HCT116 (cell line): ENCODE data around the gene ARHGEF1. TPM values are rescaled to one million over a fixed set of nuclear protein-coding genes. Genes with fewer than 3 reads are reported as not detected.

Source experiments
- ATAC-seq: fragments of 200-7000 bp; cut with Tn5 transposase; 2 replicates; pipeline ENCODE4 v1.9.1; 2020; ENCODE audit warnings: mild to moderate bottlenecking, moderate library complexity
- BruUV-seq: library from RNA; stranded (reverse); fragments of 400-500 nt; replicated peaks from 2 replicates; lab custom pipeline; 2021; lab: Mats Ljungman, UMichigan
- CTCF ChIA-PET: fragments of 300-600 bp; sonication (Branson Sonifier 250); formaldehyde crosslinking; loops from one replicate; lab custom pipeline; 2021; ENCODE audit warnings: antibody characterized with exemption; lab: Charles Lee
- POLR2A ChIA-PET: fragments of 300-600, 350-600 bp; sonication (Branson Sonifier 250); formaldehyde crosslinking; loops from one replicate; lab custom pipeline; 2021; ENCODE audit warnings: antibody characterized with exemption; lab: Charles Lee
- RAD21 ChIA-PET, 2 experiments: fragments of 300-600 bp; sonication (Branson Sonifier 250); formaldehyde crosslinking; loops; one replicate each; lab custom pipeline; 2023; ENCODE audit warnings: low total read pairs in 2 of 2; ENCODE audit not compliant: uncharacterized antibody in 2 of 2, unreplicated experiment in 2 of 2, low non-redundant PET in 1 of 2; lab: Charles Lee
- DNase-seq: peaks from one replicate; pipeline ENCODE4 v3.0.0-alpha.2; 2010; ENCODE audit warnings: low read depth, low spot score
- H2AFZ ChIP-seq: fragments of 200-600 bp; shearing (Covaris generic), sonication (generic); 2 replicates; pipeline ENCODE4 v1.6.1; 2017; ENCODE audit warnings: low read depth, mixed run types, mixed read lengths, antibody characterized with exemption, low read length; ENCODE audit not compliant: poor library complexity, severe bottlenecking
- H3K27ac ChIP-seq: 2 replicates; pipeline ENCODE4 v1.5.1; 2012; ENCODE audit warnings: low read depth, low read length
- H3K27me3 ChIP-seq: fragments of 200-600 bp; sonication (generic); 2 replicates; pipeline ENCODE4 v1.6.1; 2016; ENCODE audit warnings: mixed run types, low read length, mixed read lengths; ENCODE audit not compliant: insufficient read depth
- H3K36me3 ChIP-seq, 2 experiments: fragments of 200-500 bp in 1 of 2; fragments of 200-600 bp in 1 of 2; sonication (Bioruptor generic) in 1 of 2; sonication (generic) in 1 of 2; 2 replicates each; pipeline versions ENCODE4 v1.5.1 to v1.6.1; 2014 to 2016; ENCODE audit warnings: low read length in 2 of 2, inconsistent platforms in 1 of 2, mixed read lengths in 1 of 2, mixed run types in 1 of 2; ENCODE audit not compliant: insufficient read depth in 2 of 2, control insufficient read depth in 1 of 2
- H3K4me1 ChIP-seq, 2 experiments: fragments of 200-600 bp in 1 of 2; sonication (generic) in 1 of 2; 2 replicates each; pipeline versions ENCODE4 v1.5.1 to v1.6.1; 2012 to 2017; ENCODE audit warnings: low read length in 2 of 2, inconsistent platforms in 1 of 2, mild to moderate bottlenecking in 1 of 2, mixed read lengths in 1 of 2, mixed run types in 1 of 2, moderate library complexity in 1 of 2; ENCODE audit not compliant: insufficient read depth in 2 of 2, control insufficient read depth in 1 of 2
- H3K4me2 ChIP-seq: fragments of 200-600 bp; sonication (generic); 2 replicates; pipeline ENCODE4 v1.6.1; 2017; ENCODE audit warnings: mixed run types, low read length, mixed read lengths
- H3K4me3 ChIP-seq, 2 experiments: fragments of 200-600 bp in 1 of 2; sonication (generic) in 1 of 2; replicated peaks in 1 of 2; 2 replicates each; pipeline ENCODE4 v1.5.1; 2011 to 2016; ENCODE audit warnings: low read length in 2 of 2, control low read depth in 1 of 2, low read depth in 1 of 2, mild to moderate bottlenecking in 1 of 2, mixed read lengths in 1 of 2, mixed run types in 1 of 2
- H3K79me2 ChIP-seq: fragments of 200-600 bp; sonication (generic); 2 replicates; pipeline ENCODE4 v1.6.1; 2017; ENCODE audit warnings: mild to moderate bottlenecking, mixed run types, low read length, moderate library complexity, mixed read lengths; ENCODE audit not compliant: insufficient read depth
- H3K9ac ChIP-seq: fragments of 200-600 bp; sonication (generic); 2 replicates; pipeline ENCODE4 v1.6.1; 2016; ENCODE audit warnings: low read length, mixed read lengths
- H3K9me2 ChIP-seq: fragments of 200-600 bp; sonication (generic), shearing (Covaris generic); 2 replicates; pipeline ENCODE4 v1.6.1; 2017; ENCODE audit warnings: mixed run types, mild to moderate bottlenecking, moderate library complexity; ENCODE audit not compliant: insufficient read depth
- H3K9me3 ChIP-seq, 2 experiments: fragments of 200-500 bp in 1 of 2; fragments of 200-600 bp in 1 of 2; sonication (Bioruptor generic) in 1 of 2; sonication (generic) in 1 of 2; 2 replicates each; pipeline ENCODE4 v1.6.1; 2014 to 2017; ENCODE audit warnings: low read length in 2 of 2, mixed read lengths in 2 of 2, inconsistent platforms in 1 of 2, low read depth in 1 of 2, mild to moderate bottlenecking in 1 of 2, mixed run types in 1 of 2, moderate library complexity in 1 of 2; ENCODE audit not compliant: control insufficient read depth in 1 of 2, insufficient read depth in 1 of 2
- H4K20me1 ChIP-seq: fragments of 200-600 bp; sonication (generic), shearing (Covaris generic); 2 replicates; pipeline ENCODE4 v1.6.1; 2017; ENCODE audit warnings: mixed run types, mild to moderate bottlenecking, moderate library complexity; ENCODE audit not compliant: insufficient read depth
- CBX3 ChIP-seq: IDR thresholded peaks from 2 replicates; pipeline ENCODE4 v1.6.1; 2012; ENCODE audit warnings: low read depth
- POLR2AphosphoS5 ChIP-seq: IDR thresholded peaks from 2 replicates; pipeline ENCODE4 v1.6.1; 2011; ENCODE audit warnings: mild to moderate bottlenecking, low read depth, low read length, moderate library complexity
- SIN3A ChIP-seq: IDR thresholded peaks from 2 replicates; pipeline ENCODE4 v1.6.1; 2012; ENCODE audit warnings: low read depth
- YY1 ChIP-seq: IDR thresholded peaks from 2 replicates; pipeline ENCODE4 v1.6.1; 2011; ENCODE audit warnings: low read length, low read depth, moderate library complexity, mild to moderate bottlenecking; ENCODE audit not compliant: insufficient replicate concordance; ENCODE audit errors: extremely low read depth
- ZNF274 ChIP-seq: fragments of 200-500 bp; sonication (Bioruptor generic); IDR thresholded peaks from 2 replicates; pipeline ENCODE4 v1.6.1; 2014; ENCODE audit warnings: mild to moderate bottlenecking, low read depth, low read length, inconsistent platforms
- intact Hi-C: fragments of 100-400 bp; cut with micrococcal nuclease; formaldehyde crosslinking; loops from 2 replicates; pipeline ENCODE4 v1.10.0; 2022
- total RNA-seq: library from RNA; stranded (reverse); gene quantifications from one replicate; pipeline ENCODE4 v1.2.1, GENCODE V29; 2021; ENCODE audit not compliant: unreplicated experiment
- TF ChIP-seq, protein P1 (sequence below): IDR thresholded peaks from 2 replicates; pipeline ENCODE4 v1.6.1; 2012; ENCODE audit warnings: low read depth

The ARHGEF1 gene
- total RNA-seq, 1 experiment from 2014 or later: 110 TPM

DNA sequence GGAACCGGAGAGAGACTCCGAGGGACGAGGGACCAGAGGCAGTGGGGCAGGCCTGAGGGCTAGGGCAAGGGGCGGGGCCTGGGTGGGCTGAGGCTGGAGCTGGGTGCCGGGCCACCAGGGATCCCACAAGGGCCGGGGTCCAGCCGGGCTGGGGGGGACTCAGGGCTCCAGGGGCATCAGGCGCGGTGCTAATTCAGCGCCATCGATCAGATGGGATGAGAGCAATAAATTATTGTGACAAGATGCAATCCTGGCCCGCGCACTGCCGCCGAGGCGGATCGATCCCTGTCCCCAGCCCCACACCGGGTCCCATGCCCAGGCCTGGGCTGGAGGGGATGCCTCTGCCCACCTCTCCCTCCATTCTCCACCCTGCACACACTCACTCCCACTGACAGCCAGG, 39.6 kb downstream of the ARHGEF1 start (continued):
- TF ChIP-seq POLR2AphosphoS5 (no peak), SIN3A (no peak), CBX3 (no peak), ZNF274 (no peak), YY1 (no peak)
- TF ChIP-seq, protein P1, sequence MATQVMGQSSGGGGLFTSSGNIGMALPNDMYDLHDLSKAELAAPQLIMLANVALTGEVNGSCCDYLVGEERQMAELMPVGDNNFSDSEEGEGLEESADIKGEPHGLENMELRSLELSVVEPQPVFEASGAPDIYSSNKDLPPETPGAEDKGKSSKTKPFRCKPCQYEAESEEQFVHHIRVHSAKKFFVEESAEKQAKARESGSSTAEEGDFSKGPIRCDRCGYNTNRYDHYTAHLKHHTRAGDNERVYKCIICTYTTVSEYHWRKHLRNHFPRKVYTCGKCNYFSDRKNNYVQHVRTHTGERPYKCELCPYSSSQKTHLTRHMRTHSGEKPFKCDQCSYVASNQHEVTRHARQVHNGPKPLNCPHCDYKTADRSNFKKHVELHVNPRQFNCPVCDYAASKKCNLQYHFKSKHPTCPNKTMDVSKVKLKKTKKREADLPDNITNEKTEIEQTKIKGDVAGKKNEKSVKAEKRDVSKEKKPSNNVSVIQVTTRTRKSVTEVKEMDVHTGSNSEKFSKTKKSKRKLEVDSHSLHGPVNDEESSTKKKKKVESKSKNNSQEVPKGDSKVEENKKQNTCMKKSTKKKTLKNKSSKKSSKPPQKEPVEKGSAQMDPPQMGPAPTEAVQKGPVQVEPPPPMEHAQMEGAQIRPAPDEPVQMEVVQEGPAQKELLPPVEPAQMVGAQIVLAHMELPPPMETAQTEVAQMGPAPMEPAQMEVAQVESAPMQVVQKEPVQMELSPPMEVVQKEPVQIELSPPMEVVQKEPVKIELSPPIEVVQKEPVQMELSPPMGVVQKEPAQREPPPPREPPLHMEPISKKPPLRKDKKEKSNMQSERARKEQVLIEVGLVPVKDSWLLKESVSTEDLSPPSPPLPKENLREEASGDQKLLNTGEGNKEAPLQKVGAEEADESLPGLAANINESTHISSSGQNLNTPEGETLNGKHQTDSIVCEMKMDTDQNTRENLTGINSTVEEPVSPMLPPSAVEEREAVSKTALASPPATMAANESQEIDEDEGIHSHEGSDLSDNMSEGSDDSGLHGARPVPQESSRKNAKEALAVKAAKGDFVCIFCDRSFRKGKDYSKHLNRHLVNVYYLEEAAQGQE: no peak

DNA sequence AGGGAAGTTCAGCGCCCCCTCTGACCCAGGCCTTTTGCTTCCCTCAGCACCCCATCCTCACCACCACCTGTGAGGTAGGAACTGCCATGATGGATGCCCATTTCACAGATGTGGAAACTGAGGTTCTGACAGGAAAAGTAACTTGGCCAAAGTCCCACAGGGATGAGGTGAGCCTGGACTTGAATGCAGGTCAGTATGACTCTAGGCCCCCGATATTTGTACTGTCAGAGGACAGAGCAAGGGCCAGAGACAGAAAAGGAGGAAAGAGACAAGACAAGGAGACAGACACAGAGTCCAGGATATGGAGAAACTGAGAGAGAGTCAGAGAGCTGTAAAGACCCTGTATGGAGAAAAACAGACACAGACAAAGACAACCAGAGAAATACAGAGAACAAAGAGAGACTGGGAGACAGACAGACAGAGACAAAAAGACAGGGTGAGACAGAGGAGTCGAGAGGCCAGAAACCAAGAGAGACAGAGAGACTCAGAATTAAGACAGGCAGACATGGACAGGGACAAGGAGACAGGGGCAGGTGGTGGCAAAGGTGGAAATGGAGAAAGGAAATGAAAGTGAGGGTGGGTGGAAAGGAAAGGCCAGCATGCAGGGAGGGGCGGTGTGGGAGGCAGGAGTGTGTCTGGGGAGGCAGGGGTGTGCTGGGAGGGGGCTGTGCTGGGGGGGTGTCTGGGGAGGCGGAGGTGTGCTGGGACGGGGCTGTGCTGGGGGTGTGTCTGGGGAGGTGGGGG, 40.2 kb downstream of the ARHGEF1 start:
- Histone ChIP-seq H3K27me3 (no peaks in the 10 kb centered on the region), H3K4me3 (no peak overlapping the region), H3K9me3 (no peaks in the 10 kb centered on the region), H3K4me1 (peaks cover 4 to 5% of the 10 kb centered on the region in 2 experiments; a peak in 3 of 4 replicates), H3K79me2 (no peaks in the 10 kb centered on the region), H3K9me2 (no peaks in the 10 kb centered on the region), H3K36me3 (no peaks in the 10 kb centered on the region), H3K4me2 (no peak overlapping the region), H2AFZ (no peak overlapping the region), H4K20me1 (no peaks in the 10 kb centered on the region), H3K27ac (no peak overlapping the region), H3K9ac (no peak overlapping the region)
- POLR2A ChIA-PET: interaction anchor here (0.8 kb wide), 1 partner anchor 11 kb away, joined by 4 read pairs; no protein-coding TSS in a partner anchor
- RAD21 ChIA-PET: no interaction called here
- CTCF ChIA-PET: no interaction called here
- BruUV-seq: no TSS peak
- intact Hi-C loops: no loop called here
- no peak for TF ChIP-seq POLR2AphosphoS5
- no peak for DNase-seq
- no peak for ATAC-seq
